ENCODE measurements around the gene FOXC1. TPM values are rescaled to one million over a fixed set of nuclear protein-coding genes. Genes with fewer than 3 reads are reported as not detected.

The FOXC1 gene
- total RNA-seq, 1 donor from 2014 or later: 3.3 TPM

DNA sequence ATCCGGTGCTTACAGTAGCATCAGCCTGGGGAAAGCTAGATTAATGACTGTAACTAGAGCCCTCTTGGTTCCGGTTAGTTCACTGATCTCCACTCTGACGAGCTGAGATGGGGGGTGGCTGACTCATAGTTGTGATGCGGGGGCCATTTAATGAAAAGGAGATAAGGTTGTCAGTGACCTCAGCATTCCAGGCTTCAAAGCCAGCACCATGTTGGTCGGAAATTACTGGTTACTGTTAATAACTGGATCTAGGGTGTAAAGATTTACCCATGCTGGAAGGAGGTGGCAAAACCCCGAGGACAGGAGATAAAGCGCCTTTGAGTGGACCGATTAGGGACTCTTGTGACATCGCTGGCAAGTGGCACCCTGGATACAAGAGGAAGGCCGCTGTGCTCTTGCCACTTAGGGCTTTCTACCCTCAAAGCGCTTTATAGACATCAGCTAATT, 21.1 kb downstream of the FOXC1 start:
- TF ChIP-seq CTCF (IDR thresholded peaks at IDR 0.05; ENCODE audit: partially characterized antibody, unreplicated experiment): no peak
- H3K9me3 Mint-ChIP-seq (ENCODE audit: unreplicated experiment): peaks cover 2% of the 10 kb centered on the region
- H3K4me1 Mint-ChIP-seq (ENCODE audit: low read depth, unreplicated experiment): peaks cover 15% of the 10 kb centered on the region
- peaks cover 4% of the 10 kb centered on the region for H3K36me3 Mint-ChIP-seq (ENCODE audit: unreplicated experiment)
- DNase-seq: no peak
- H3K4me3 Mint-ChIP-seq (ENCODE audit: unreplicated experiment): no peak overlapping the region
- H3K27me3 Mint-ChIP-seq (ENCODE audit: unreplicated experiment): peaks cover 11% of the 10 kb centered on the region
- H3K27ac Mint-ChIP-seq (ENCODE audit: unreplicated experiment): no peak overlapping the region

GRCh38 chr6:1631251-1631650, 21.5 kb downstream of the FOXC1 start:
- Mint-ChIP-seq H3K4me1 (ENCODE audit: low read depth, unreplicated experiment) (peaks cover 15% of the 10 kb centered on the region), H3K9me3 (ENCODE audit: unreplicated experiment) (peaks cover 5% of the 10 kb centered on the region), H3K27ac (ENCODE audit: unreplicated experiment) (no peak overlapping the region), H3K36me3 (ENCODE audit: unreplicated experiment) (peaks cover 4% of the 10 kb centered on the region), H3K27me3 (ENCODE audit: unreplicated experiment) (peaks cover 8% of the 10 kb centered on the region), H3K4me3 (ENCODE audit: unreplicated experiment) (no peak overlapping the region)
- TF ChIP-seq CTCF (IDR thresholded peaks at IDR 0.05; ENCODE audit: partially characterized antibody, unreplicated experiment): no peak
- DNase-seq: no peak

- H3K36me3 Mint-ChIP-seq (ENCODE audit: unreplicated experiment): peaks cover 4% of the 10 kb centered on the region
- H3K9me3 Mint-ChIP-seq (ENCODE audit: unreplicated experiment): peaks cover 3% of the 10 kb centered on the region
- no peak overlapping the region for H3K27ac Mint-ChIP-seq (ENCODE audit: unreplicated experiment)
- H3K4me1 Mint-ChIP-seq (ENCODE audit: low read depth, unreplicated experiment): no peaks in the 10 kb centered on the region
- no peak overlapping the region for H3K4me3 Mint-ChIP-seq (ENCODE audit: unreplicated experiment)
- TF ChIP-seq CTCF (IDR thresholded peaks at IDR 0.05; ENCODE audit: partially characterized antibody, unreplicated experiment): no peak
- H3K27me3 Mint-ChIP-seq (ENCODE audit: unreplicated experiment): peaks cover 6% of the 10 kb centered on the region
- DNase-seq: no peak
Observed at GRCh38 chr6:1633366-1634021, 23.8 kb downstream of the FOXC1 start.

DNA sequence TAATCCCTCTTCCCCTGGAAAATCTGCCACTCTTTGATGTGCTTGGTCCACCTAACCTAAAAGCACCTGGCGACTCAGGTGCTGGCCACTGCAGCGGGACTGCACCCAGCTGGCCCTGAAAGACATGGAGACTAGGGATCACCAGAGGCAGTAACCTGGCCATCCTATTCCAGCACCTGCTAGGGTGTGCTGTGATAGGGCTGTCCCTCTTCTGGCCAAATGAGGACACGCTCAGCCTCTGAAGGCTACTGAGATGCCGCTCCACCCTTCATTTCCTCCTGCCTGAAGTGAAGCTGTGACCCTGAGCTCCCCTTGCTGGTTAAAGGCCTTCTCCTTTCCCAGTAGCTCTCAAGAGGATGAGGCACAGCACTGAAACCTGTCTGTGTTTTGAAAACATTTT, 24.4 kb downstream of the FOXC1 start:
- TF ChIP-seq CTCF (IDR thresholded peaks at IDR 0.05; ENCODE audit: partially characterized antibody, unreplicated experiment): no peak
- peaks cover 4% of the 10 kb centered on the region for H3K36me3 Mint-ChIP-seq (ENCODE audit: unreplicated experiment)
- H3K4me3 Mint-ChIP-seq (ENCODE audit: unreplicated experiment): no peak overlapping the region
- DNase-seq: no peak
- peaks cover 5% of the 10 kb centered on the region for H3K9me3 Mint-ChIP-seq (ENCODE audit: unreplicated experiment)
- no peaks in the 10 kb centered on the region for H3K4me1 Mint-ChIP-seq (ENCODE audit: low read depth, unreplicated experiment)
- no peak overlapping the region for H3K27ac Mint-ChIP-seq (ENCODE audit: unreplicated experiment)
- peaks cover 6% of the 10 kb centered on the region for H3K27me3 Mint-ChIP-seq (ENCODE audit: unreplicated experiment)

- Mint-ChIP-seq H3K9me3 (ENCODE audit: unreplicated experiment) (peaks cover 5% of the 10 kb centered on the region), H3K4me3 (ENCODE audit: unreplicated experiment) (no peak overlapping the region), H3K27me3 (ENCODE audit: unreplicated experiment) (peaks cover 6% of the 10 kb centered on the region), H3K36me3 (ENCODE audit: unreplicated experiment) (peaks cover 4% of the 10 kb centered on the region), H3K27ac (ENCODE audit: unreplicated experiment) (no peak overlapping the region), H3K4me1 (ENCODE audit: low read depth, unreplicated experiment) (no peaks in the 10 kb centered on the region)
- no peak for DNase-seq
- TF ChIP-seq CTCF (IDR thresholded peaks at IDR 0.05; ENCODE audit: partially characterized antibody, unreplicated experiment): no peak
Observed at GRCh38 chr6:1635305-1636010, 25.7 kb downstream of the FOXC1 start.
